Peyer's patch (tissue), 4 donors: ENCODE data around the gene FKTN. TPM values are rescaled to one million over a fixed set of nuclear protein-coding genes. Genes with fewer than 3 reads are reported as not detected.

Experiments used
- DNase-seq, 3 donors: peaks; one replicate each; pipeline ENCODE4 v3.0.0-alpha.2; 2017 to 2019
- H3K27ac ChIP-seq, 4 donors: fragments of 200-600 bp; sonication (generic); one replicate each; pipeline ENCODE4 v1.5.1; 2016 to 2019
- H3K27me3 ChIP-seq, 2 donors: fragments of 200-600 bp; sonication (generic); one replicate each; pipeline ENCODE4 v1.5.1; 2019
- H3K36me3 ChIP-seq, 3 donors: fragments of 200-600 bp; sonication (generic); one replicate each; pipeline ENCODE4 v1.5.1; 2016 to 2019
- H3K4me1 ChIP-seq, 4 donors: fragments of 200-600 bp; sonication (generic); one replicate each; pipeline ENCODE4 v1.5.1; 2016 to 2019
- H3K4me3 ChIP-seq, 4 donors: fragments of 200-600 bp; sonication (generic); 1 replicate in 3 of 4; 2 replicates in 1 of 4; pipeline ENCODE4 v1.5.1; 2016 to 2019; ENCODE audit warnings: mild to moderate bottlenecking in 1 of 4
- H3K9me3 ChIP-seq, 4 donors: fragments of 200-600 bp; sonication (generic); one replicate each; pipeline ENCODE4 v1.5.1; 2016 to 2019; ENCODE audit warnings: mild to moderate bottlenecking in 1 of 4
- POLR2A ChIP-seq, 2 donors: fragments of 450-650 bp; IDR thresholded peaks; one replicate each; pipeline ENCODE4 v1.5.1; 2017; ENCODE audit warnings: antibody characterized with exemption in 2 of 2, mild to moderate bottlenecking in 2 of 2, moderate library complexity in 2 of 2
- total RNA-seq, 4 donors: library from RNA; depleted of rRNA; stranded (reverse); fragments of >200 nt; gene quantifications; one replicate each; pipeline ENCODE4 v1.1.0, GENCODE V29; 2016
- TF ChIP-seq, protein P1 (sequence below), 6 experiments: fragments of 450-650 bp in 4 of 6; fragments of 200-600 bp in 2 of 6; sonication (generic) in 1 of 6; IDR thresholded peaks; one replicate each; pipeline ENCODE4 v1.5.1; 2017 to 2019; ENCODE audit warnings: antibody characterized with exemption in 6 of 6, mild to moderate bottlenecking in 3 of 6, moderate library complexity in 1 of 6

Gene FKTN
- total RNA-seq, 4 donors from 2014 or later = 5.0 to 22.1 (median 8.4) TPM

DNA sequence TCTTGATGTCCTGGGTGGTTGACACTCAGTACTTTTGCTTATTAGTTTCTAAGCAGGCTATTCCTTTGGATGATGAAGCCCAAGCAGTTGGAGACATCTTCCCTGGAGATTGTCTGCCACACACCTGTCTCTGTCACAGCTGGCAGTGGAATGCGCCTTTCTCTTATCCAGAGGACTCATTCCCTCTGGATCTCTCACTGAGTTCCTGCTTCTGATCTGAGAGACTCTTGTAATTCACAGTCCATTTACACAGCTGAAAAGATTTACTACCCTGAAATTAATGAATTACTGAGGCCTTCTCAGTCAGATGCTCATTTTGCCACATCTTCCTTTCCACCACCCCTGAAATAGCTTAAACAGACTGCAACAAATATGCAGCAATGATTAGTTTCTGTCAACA, 120.2 kb downstream of the FKTN start:
- H3K9me3 ChIP-seq = no peaks in the 10 kb centered on the region
- no peak overlapping the region for H3K4me3 ChIP-seq
- no peaks in the 10 kb centered on the region for H3K27me3 ChIP-seq
- no peak overlapping the region for H3K27ac ChIP-seq
- no peak for TF ChIP-seq POLR2A (IDR thresholded peaks at IDR 0.05)
- TF ChIP-seq, protein P1, sequence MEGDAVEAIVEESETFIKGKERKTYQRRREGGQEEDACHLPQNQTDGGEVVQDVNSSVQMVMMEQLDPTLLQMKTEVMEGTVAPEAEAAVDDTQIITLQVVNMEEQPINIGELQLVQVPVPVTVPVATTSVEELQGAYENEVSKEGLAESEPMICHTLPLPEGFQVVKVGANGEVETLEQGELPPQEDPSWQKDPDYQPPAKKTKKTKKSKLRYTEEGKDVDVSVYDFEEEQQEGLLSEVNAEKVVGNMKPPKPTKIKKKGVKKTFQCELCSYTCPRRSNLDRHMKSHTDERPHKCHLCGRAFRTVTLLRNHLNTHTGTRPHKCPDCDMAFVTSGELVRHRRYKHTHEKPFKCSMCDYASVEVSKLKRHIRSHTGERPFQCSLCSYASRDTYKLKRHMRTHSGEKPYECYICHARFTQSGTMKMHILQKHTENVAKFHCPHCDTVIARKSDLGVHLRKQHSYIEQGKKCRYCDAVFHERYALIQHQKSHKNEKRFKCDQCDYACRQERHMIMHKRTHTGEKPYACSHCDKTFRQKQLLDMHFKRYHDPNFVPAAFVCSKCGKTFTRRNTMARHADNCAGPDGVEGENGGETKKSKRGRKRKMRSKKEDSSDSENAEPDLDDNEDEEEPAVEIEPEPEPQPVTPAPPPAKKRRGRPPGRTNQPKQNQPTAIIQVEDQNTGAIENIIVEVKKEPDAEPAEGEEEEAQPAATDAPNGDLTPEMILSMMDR (IDR thresholded peaks at IDR 0.05) = no peak
- no peaks in the 10 kb centered on the region for H3K4me1 ChIP-seq
- DNase-seq = no peak
- no peaks in the 10 kb centered on the region for H3K36me3 ChIP-seq

DNA sequence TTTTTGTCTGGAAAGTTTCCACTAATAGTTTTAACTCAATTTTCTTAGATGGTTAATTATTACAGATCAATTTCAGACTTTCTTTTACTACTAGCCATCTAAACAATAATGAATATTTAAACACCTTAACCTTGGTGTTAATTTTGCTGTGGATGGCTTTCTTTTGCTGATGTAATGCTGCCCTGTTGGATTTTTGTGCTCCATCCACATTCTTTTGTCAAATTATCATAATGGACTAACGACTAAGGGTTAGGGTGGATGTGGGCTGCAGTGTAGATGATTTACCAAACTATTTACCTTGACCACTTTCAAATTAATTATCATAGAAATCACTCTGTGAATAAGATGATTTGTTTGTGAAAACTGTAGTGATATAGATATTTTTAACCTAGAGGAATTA, 120.8 kb downstream of the FKTN start:
- Histone ChIP-seq H3K4me1 (no peaks in the 10 kb centered on the region), H3K9me3 (no peaks in the 10 kb centered on the region), H3K4me3 (no peak overlapping the region), H3K27me3 (no peaks in the 10 kb centered on the region), H3K36me3 (no peaks in the 10 kb centered on the region), H3K27ac (no peak overlapping the region)
- no peak for DNase-seq
- no peak for TF ChIP-seq POLR2A (IDR thresholded peaks at IDR 0.05)
- TF ChIP-seq, protein P1 (IDR thresholded peaks at IDR 0.05) = no peak

DNA sequence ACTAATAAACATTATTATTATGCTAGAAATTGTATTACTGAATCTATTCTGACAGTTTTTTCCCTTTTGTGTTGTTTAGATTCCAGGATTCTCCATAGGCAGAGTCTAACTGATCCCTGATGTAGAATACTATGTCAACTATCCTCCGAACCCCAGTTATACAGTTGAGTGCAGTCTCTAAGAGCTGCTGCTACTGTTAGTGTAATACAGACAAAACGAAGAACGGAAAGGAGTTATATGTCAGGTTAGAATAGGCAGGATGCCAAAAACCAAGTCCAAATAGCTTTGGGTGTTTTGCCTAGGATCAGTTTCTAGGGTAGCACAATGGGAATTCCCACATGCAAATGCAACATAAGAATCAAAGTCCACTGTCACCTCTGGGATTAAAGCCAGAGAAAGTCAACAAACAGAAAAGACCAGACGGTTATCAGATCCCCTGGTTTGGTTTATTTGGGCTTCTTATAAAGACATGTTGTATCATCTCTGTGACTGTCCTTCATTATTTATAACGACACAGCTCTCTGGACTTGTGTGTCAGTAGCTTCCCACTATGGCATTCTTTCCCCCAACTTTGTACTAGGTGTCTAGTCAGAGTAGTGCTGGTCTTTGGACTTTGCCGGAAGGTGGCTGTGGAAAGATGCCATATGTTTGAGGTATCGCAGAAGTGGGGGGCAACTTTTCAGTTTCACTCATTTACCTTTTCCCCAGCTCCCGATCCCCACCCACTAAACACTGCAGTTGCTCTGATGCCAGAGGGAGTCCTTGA, 121.5 kb downstream of the FKTN start:
- no peak for TF ChIP-seq POLR2A (IDR thresholded peaks at IDR 0.05)
- TF ChIP-seq, protein P1 (IDR thresholded peaks at IDR 0.05) = no peak
- Histone ChIP-seq H3K9me3 (no peaks in the 10 kb centered on the region), H3K4me1 (no peaks in the 10 kb centered on the region), H3K4me3 (no peak overlapping the region), H3K27me3 (no peaks in the 10 kb centered on the region), H3K27ac (no peak overlapping the region), H3K36me3 (no peaks in the 10 kb centered on the region)
- DNase-seq = no peak

DNA sequence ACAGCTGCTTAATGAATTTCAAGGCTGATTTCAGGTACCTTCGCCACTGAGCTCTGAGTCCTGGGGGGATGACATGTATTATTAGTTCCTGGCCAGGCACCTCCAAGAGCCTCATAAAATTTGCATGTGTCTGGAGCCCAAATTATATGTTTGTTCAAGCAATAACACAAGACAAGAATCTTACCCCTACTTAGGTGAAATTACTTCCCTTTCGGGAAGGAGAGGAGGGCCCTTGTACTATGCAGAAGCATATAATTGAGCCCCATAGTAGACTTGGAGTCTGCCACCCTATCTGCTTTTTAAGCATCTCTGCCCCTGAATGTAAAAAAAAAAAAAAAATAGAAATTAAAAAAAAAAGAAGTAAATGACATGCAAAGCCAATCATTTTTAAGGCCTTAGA, 123.4 kb downstream of the FKTN start:
- H3K36me3 ChIP-seq = no peaks in the 10 kb centered on the region
- TF ChIP-seq, protein P1 (IDR thresholded peaks at IDR 0.05) = no peak
- TF ChIP-seq POLR2A (IDR thresholded peaks at IDR 0.05) = no peak
- H3K4me1 ChIP-seq = no peaks in the 10 kb centered on the region
- no peak overlapping the region for H3K27ac ChIP-seq
- H3K4me3 ChIP-seq = no peak overlapping the region
- no peaks in the 10 kb centered on the region for H3K9me3 ChIP-seq
- no peaks in the 10 kb centered on the region for H3K27me3 ChIP-seq
- DNase-seq = no peak

DNA sequence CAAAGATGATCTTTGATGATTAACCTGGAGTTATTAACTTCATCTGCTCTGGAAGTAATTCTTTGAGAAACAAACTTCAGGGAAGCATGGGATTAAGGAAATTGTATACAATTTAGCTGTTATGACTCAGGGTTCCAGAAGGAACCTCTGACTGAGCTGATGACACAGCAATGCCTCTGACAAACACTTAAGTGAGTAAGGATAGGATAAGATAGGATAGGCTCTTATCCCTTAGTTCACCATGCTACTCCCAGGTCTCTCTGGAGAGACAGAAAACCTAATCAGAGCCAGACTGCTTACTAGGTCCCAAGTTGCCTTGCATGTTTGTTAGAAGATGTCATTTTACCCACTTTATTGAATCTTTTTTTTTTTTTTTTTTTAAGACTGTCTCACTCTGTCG, 123.8 kb downstream of the FKTN start:
- no peak for DNase-seq
- H3K4me3 ChIP-seq = no peak overlapping the region
- no peak overlapping the region for H3K27ac ChIP-seq
- no peaks in the 10 kb centered on the region for H3K9me3 ChIP-seq
- H3K36me3 ChIP-seq = no peaks in the 10 kb centered on the region
- no peaks in the 10 kb centered on the region for H3K27me3 ChIP-seq
- H3K4me1 ChIP-seq = no peaks in the 10 kb centered on the region
- TF ChIP-seq, protein P1 (IDR thresholded peaks at IDR 0.05) = no peak
- TF ChIP-seq POLR2A (IDR thresholded peaks at IDR 0.05) = no peak
